HK-2 (cell line): Measurements from ENCODE around the gene MYH9.
A peak's percentile ranks its signal among the peaks of the same experiment; 100 is the strongest.

Experiments
- DNase-seq: peaks from one replicate; pipeline ENCODE4 v3.0.0-alpha.2; 2018; ENCODE audit not compliant: unreplicated experiment

Gene MYH9

GRCh38 chr22:36311386-36312085 lies 76.2 kb downstream of the MYH9 start:
- no peak for DNase-seq

GRCh38 chr22:36308880-36309279 lies 78.9 kb downstream of the MYH9 start:
- DNase-seq: no peak

DNA sequence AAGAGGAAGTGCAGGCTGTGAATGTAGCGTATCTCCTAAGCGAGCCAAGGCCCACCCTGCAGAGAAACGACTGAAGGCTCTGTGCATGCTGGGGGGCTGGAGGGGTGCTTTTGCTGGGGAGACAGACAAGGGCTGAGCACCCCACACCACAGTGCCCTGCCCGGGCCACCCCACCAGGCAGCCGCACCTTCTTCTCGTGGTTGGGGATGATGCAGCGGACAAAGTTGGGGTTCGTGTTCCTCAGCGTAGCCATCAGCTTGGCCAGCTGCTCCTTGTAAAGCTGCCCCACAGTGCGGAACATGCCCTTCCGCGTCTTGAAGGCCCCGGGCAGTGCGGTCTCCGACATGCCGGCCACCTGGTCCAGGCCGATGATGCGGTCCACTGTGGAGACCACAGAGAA lies 81.5 kb downstream of the MYH9 start:
- no peak for DNase-seq

DNA sequence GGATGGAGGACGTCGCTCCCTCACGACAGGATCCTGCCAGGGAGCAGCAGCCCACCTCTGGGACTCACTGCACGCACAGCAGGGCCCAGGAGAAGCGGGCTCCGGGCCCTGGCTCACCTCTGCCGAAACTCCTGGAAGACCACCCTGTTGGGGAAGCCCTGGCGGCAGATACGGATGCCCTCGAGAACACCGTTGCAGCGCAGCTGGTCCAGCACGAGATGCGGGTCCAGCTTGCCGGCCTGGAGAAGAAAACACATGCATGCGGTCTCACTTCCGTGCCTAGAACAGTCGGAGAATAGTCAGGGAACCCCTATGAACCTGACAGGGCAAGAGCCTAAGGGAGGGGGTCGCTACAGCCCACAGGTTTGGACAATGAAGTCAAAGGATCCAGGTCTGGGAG lies 82.0 kb downstream of the MYH9 start:
- DNase-seq: no peak

- no peak for DNase-seq
Observed at GRCh38 chr22:36304429-36304828, 83.3 kb downstream of the MYH9 start.

GRCh38 chr22:36303874-36304273 lies 83.9 kb downstream of the MYH9 start:
- no peak for DNase-seq

- DNase-seq: no peak
Observed at GRCh38 chr22:36303115-36303467, 84.7 kb downstream of the MYH9 start.

GRCh38 chr22:36302439-36303114 lies 85.2 kb downstream of the MYH9 start:
- DNase-seq: no peak

- no peak for DNase-seq
Observed at GRCh38 chr22:36301851-36302250, 85.9 kb downstream of the MYH9 start.

DNA sequence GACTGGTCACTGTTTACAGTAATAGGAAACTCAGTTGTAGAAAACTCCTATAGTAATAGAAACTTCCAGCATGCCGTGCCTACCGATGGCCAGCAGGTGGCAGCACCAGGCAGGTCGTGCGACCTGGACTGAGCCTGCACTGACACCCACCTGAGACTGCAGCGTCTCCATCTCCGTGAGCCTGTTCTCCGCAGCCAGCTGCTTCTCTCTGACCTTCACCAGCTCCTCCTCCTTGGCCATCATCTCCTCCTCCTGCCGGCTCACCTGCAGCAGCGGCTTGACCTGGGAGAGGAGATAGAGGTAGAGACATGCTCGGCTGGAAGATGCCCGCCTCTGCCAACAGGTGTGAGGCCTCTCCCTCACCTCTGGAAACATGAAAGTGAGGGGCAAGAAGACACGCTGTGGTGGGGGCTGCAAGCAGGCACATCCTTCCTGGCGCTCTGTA lies 86.4 kb downstream of the MYH9 start:
- DNase-seq: peak; percentile 54

DNA sequence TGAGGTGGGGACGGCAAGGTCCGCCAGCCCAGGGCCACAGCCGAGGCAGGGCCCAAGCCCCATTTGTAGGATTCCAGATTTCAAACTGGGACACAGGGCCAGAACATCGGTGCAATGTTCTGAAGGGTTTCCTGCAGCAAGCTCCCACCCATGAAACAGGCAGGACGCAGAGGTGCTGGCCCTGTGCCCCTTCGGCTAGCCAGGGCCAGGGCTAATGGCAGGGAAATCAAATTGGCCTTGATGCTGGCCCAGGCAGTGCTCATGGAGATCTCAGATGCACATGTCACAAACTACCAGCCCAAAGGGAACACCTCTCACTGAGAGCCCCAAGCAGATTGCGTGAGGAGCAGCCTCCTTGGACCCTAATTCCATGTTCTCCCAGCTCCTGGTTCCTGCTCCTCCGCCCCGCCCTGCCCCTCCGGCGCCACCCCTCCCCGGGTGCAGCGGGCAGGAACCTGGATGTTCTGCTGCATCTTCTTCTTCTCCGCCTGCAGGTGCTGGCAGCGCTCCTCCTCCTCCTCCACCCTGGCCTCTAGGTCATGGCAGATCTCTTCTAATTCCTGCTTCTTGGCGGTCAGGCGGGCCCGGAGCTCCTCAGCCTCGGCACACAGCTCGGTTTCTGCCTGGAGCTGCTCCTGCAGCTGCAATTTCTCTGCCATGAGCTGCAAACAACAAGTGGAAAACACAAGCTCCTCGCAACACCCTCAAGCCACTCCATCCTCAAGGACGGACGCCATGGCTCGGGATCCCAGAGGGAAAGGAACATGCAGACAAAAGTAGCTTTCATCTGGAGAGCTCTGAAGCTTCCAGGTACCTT lies 87.2 kb downstream of the MYH9 start:
- DNase-seq: no peak

GRCh38 chr22:36299911-36300310 lies 87.9 kb downstream of the MYH9 start:
- no peak for DNase-seq

GRCh38 chr22:36299295-36299694 lies 88.5 kb downstream of the MYH9 start:
- DNase-seq: no peak

- no peak for DNase-seq
Observed at GRCh38 chr22:36298601-36299000, 89.2 kb downstream of the MYH9 start.

GRCh38 chr22:36298118-36298517 lies 89.6 kb downstream of the MYH9 start:
- no peak for DNase-seq

DNA sequence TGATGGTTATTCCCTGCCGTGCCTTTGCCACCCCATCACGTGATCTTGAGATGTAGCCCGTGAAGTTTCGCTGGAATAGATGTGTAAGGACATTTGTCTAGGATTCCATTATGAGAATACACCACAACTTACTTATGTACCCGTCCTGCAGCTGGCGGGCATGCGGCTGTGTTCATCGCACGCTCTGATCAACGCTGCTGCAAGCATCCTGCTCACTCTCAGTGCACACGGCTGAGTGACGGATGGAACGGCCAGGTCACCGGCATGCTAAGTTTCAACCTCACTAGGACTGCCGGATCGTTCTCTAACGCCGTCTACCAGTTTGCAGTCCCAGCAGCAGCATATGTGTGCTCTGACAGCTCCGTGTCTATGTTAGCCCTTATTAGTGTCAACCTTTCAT lies 90.2 kb downstream of the MYH9 start:
- DNase-seq: no peak

DNA sequence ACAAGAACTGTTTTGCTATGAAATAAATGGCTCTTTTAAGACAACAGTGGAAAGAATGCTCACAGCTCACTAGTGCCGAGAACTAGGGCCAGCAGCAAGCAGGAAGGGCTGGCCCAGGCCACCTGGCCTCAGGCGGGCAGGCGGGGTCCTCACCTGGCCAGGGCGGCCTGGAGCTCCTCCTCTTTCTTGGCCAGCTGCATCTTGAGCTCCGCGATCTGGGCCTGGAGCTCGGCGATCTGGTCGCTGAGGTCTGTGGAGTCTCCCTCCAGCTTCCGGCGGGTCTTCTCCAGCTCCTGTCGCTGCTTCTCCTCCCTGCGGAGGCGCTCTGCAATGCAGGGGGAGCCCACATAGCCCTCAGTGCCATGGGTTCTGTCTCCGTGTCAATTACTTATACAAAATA lies 91.1 kb downstream of the MYH9 start:
- no peak for DNase-seq

DNA sequence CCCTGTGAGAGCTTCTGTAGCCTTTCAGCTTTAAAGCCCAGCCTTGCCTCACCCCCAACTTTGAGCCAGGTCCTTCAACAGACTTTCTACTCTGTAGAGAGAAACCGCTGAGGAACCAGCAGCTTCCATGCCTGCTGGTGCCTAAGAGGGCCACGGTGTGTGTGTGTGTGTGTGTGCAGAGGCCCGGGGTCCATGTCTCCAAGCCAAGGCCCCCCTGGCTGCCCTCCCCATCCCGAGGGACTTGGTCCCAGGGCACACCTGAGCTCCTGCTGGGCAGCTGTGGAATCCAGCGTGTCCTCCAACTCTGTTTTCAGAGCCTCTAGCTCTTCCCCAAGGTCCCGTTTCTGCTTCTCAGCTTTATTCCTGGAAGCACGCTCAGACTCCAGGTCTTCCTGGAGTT lies 92.5 kb downstream of the MYH9 start:
- no peak for DNase-seq

DNA sequence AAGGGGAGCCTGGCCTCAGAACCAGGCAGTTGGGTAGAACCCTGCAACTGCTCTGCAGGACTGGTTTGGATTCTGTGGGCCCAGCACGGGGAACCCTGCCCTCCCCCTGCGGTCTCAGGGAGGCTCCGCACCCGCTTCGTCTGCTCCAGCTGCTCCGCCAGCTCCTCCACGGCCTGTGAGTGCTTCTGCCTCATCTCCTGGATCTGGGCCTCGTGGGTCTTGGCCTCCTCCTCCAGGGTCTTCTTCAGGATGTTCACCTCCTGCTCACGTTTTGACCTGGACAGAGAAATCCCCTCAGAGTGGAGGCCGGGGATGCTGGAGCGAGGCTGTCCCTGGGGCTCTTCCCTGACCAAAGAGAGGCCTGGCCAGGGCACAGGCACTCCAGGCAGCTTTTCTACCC lies 93.0 kb downstream of the MYH9 start:
- DNase-seq: no peak

GRCh38 chr22:36294293-36294620 lies 93.5 kb downstream of the MYH9 start:
- DNase-seq: no peak

GRCh38 chr22:36293606-36294292 lies 94.0 kb downstream of the MYH9 start:
- no peak for DNase-seq

GRCh38 chr22:36292823-36293530 lies 94.8 kb downstream of the MYH9 start:
- no peak for DNase-seq
